ENCODE measurements around the gene ELL3. TPM values are rescaled to one million over a fixed set of nuclear protein-coding genes. Genes with fewer than 3 reads are reported as not detected.

ELL3 gene
- total RNA-seq, 4 donors from 2014 or later = 11.4 to 29.3 (median 13.0) TPM

- peaks cover 4 to 81% (median 12%) of the 10 kb centered on the region in 3 donors for H3K36me3 ChIP-seq
Measured at GRCh38 chr15:43799209-43799944, 22.6 kb upstream of the ELL3 start.

DNA sequence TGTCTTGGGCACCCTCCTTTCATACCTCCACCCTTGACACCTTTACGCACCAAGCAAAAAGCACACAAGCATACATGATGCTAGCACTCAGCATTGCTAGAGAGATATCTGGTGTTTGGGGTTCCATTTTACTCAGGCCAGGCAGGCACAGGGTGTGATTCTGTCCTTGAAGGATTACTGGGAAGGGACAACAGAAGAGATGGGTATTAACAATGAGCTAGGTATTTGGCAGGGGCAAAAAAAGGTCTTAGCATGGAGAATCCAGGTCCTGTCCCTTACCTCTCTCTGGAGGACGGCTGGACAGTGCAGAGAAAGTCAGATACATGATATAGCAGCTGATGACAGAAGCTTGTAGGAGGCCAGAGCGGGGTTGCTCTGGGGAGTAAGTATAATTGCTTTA is 19.8 kb upstream of the ELL3 start:
- Histone ChIP-seq H3K9me3 (no peaks in the 10 kb centered on the region), H3K27me3 (no peaks in the 10 kb centered on the region), H3K36me3 (peaks cover 0 to 64% (median 12%) of the 10 kb centered on the region in 3 donors), H3K27ac (no peak overlapping the region), H3K4me3 (no peak overlapping the region), H3K4me1 (peaks cover 0 to 80% (median 35%) of the 10 kb centered on the region in 4 donors)
- 82 to 84% methylated on average over 3 of the region's 3 CpGs for WGBS, 2 donors
- TF ChIP-seq POLR2A (IDR thresholded peaks at IDR 0.05) (no peak), EP300 (IDR thresholded peaks at IDR 0.05) (no peak)
- TF ChIP-seq, protein P1, sequence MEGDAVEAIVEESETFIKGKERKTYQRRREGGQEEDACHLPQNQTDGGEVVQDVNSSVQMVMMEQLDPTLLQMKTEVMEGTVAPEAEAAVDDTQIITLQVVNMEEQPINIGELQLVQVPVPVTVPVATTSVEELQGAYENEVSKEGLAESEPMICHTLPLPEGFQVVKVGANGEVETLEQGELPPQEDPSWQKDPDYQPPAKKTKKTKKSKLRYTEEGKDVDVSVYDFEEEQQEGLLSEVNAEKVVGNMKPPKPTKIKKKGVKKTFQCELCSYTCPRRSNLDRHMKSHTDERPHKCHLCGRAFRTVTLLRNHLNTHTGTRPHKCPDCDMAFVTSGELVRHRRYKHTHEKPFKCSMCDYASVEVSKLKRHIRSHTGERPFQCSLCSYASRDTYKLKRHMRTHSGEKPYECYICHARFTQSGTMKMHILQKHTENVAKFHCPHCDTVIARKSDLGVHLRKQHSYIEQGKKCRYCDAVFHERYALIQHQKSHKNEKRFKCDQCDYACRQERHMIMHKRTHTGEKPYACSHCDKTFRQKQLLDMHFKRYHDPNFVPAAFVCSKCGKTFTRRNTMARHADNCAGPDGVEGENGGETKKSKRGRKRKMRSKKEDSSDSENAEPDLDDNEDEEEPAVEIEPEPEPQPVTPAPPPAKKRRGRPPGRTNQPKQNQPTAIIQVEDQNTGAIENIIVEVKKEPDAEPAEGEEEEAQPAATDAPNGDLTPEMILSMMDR (IDR thresholded peaks at IDR 0.05) = no peak
- no peak for DNase-seq (ENCODE audit: low spot score in 2 of 2)

More at GRCh38 chr15:43799209-43799944, 22.6 kb upstream of the ELL3 start:
- no peaks in the 10 kb centered on the region for H3K9me3 ChIP-seq
- no peaks in the 10 kb centered on the region for H3K27me3 ChIP-seq
- H3K27ac ChIP-seq = peak overlapping the region; percentile 83 to 98 (median 95)
- H3K4me3 ChIP-seq = no peak overlapping the region
- DNase-seq (ENCODE audit: low spot score in 2 of 2) = no peak
- peaks cover 0 to 68% (median 23%) of the 10 kb centered on the region in 4 donors for H3K4me1 ChIP-seq
- no peak for TF ChIP-seq POLR2A (IDR thresholded peaks at IDR 0.05)
- 86 to 87% methylated on average over 16 of the region's 16 CpGs for WGBS, 2 donors

- Histone ChIP-seq H3K36me3 (peaks cover 0 to 63% (median 12%) of the 10 kb centered on the region in 3 donors), H3K4me1 (peaks cover 0 to 78% (median 32%) of the 10 kb centered on the region in 4 donors), H3K9me3 (no peaks in the 10 kb centered on the region), H3K27ac (no peak overlapping the region), H3K4me3 (no peak overlapping the region), H3K27me3 (no peaks in the 10 kb centered on the region)
- DNase-seq (ENCODE audit: low spot score in 2 of 2) = no peak
- TF ChIP-seq EP300 (IDR thresholded peaks at IDR 0.05) (no peak), POLR2A (IDR thresholded peaks at IDR 0.05) (no peak)
- TF ChIP-seq, protein P1 (IDR thresholded peaks at IDR 0.05) = no peak
Measured at GRCh38 chr15:43795997-43796396, 19.2 kb upstream of the ELL3 start.

DNA sequence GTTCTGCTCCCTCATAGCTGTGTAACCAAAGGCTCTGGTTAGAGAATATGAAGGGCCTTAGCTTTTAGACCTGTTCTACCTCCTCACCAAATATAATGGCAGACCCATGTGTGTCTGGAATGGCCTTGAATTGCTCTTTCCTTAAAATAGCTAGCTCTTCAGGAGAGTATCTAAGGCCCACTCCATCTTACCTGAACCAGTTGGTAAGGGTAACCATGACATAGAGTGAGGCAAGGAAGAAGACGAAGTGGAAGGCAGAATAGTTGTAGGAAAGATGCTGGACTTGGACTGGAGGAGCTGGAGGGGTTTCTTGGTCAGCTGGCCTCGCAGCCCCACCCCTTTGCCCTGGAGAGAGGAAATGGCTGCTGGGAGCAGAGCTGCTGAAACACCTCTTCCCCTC is 18.4 kb upstream of the ELL3 start:
- DNase-seq (ENCODE audit: low spot score in 2 of 2) = no peak
- Histone ChIP-seq H3K36me3 (peaks cover 0 to 63% (median 12%) of the 10 kb centered on the region in 3 donors), H3K27ac (peak overlapping the region in 2 of 4 donors; percentile 41 to 100), H3K9me3 (no peaks in the 10 kb centered on the region), H3K4me1 (peaks cover 0 to 76% (median 32%) of the 10 kb centered on the region in 4 donors), H3K27me3 (no peaks in the 10 kb centered on the region), H3K4me3 (no peak overlapping the region)
- WGBS, 2 donors = 76 to 84% methylated on average over 2 of the region's 2 CpGs
- TF ChIP-seq POLR2A (IDR thresholded peaks at IDR 0.05) = no peak
- TF ChIP-seq, protein P1 (IDR thresholded peaks at IDR 0.05) = no peak
- no peak for TF ChIP-seq EP300 (IDR thresholded peaks at IDR 0.05)

GRCh38 chr15:43794269-43795037 is 17.7 kb upstream of the ELL3 start:
- H3K4me1 ChIP-seq = peaks cover 0 to 69% (median 26%) of the 10 kb centered on the region in 4 donors
- peak overlapping the region in 2 of 4 donors; percentile 41 to 100 for H3K27ac ChIP-seq
- no peak for TF ChIP-seq EP300 (IDR thresholded peaks at IDR 0.05)
- no peaks in the 10 kb centered on the region for H3K9me3 ChIP-seq
- H3K36me3 ChIP-seq = peaks cover 0 to 58% (median 12%) of the 10 kb centered on the region in 3 donors
- WGBS, 2 donors = 76 to 78% methylated on average over 9 of the region's 9 CpGs
- no peak for DNase-seq (ENCODE audit: low spot score in 2 of 2)
- H3K27me3 ChIP-seq = no peaks in the 10 kb centered on the region
- H3K4me3 ChIP-seq = no peak overlapping the region

DNA sequence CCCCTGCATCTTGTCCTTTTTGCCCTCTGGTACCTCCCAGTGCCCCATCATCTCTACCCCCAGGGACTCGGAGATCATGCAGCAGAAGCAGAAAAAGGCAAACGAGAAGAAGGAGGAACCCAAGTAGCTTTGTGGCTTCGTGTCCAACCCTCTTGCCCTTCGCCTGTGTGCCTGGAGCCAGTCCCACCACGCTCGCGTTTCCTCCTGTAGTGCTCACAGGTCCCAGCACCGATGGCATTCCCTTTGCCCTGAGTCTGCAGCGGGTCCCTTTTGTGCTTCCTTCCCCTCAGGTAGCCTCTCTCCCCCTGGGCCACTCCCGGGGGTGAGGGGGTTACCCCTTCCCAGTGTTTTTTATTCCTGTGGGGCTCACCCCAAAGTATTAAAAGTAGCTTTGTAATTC is 16.9 kb upstream of the ELL3 start:
- Histone ChIP-seq H3K27me3 (no peaks in the 10 kb centered on the region), H3K9me3 (no peaks in the 10 kb centered on the region), H3K27ac (peak overlapping the region; percentile 98 to 100 (median 100)), H3K4me1 (peaks cover 0 to 63% (median 25%) of the 10 kb centered on the region in 4 donors), H3K36me3 (peaks cover 0 to 50% (median 9%) of the 10 kb centered on the region in 3 donors), H3K4me3 (peak overlapping the region; percentile 78 to 95 (median 90))
- WGBS, 2 donors = 79 to 80% methylated on average over 10 of the region's 10 CpGs
- DNase-seq (ENCODE audit: low spot score in 2 of 2) = no peak
- TF ChIP-seq POLR2A (IDR thresholded peaks at IDR 0.05) = no peak

Data from tibial nerve (tissue), 4 donors.